Erythroblast (primary cell): ENCODE data around the gene PDCD11.

ENCODE experiments used
- GATA1 ChIP-seq: IDR thresholded peaks from 2 replicates; pipeline ENCODE4 v1.6.1; 2011; ENCODE audit warnings: low read depth, mild to moderate bottlenecking, control low read depth, low read length, moderate library complexity
- POLR2A ChIP-seq: IDR thresholded peaks from 2 replicates; pipeline ENCODE4 v1.6.1; 2011; ENCODE audit warnings: mild to moderate bottlenecking, low read length

DNA sequence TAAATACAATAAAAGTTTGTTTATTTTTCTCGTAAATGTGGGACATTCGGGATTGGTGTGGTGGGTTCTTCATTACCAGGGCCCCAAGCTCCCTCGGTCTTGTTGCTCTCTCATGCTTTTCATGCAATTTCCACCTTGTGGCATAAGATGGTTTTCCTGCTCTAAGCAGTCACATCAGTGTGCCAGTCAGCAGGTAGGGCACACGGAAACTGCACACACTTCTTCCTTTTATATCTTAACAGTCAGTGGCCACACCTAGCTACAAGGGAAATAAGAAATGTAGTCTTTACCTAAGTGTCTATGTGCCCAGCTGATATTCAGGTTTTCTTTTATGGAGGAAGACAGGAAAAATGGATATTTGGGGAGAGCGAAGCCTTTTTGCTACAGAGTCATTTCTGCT is 22.2 kb upstream of the PDCD11 start:
- no peak for TF ChIP-seq POLR2A
- TF ChIP-seq GATA1 = no peak
